GM21717 (cell line): ENCODE data around the gene PAPPA2.
"Not testable (repeated sequence)": the region's sequence is repeated elsewhere in the genome, so short reads cannot be mapped to it uniquely, and the experiment has no call there.

ENCODE experiments used
- ATAC-seq: cut with Tn5 transposase; IDR thresholded peaks from one replicate; pipeline ENCODE4 v1.9.1; 2021; ENCODE audit warnings: mild to moderate bottlenecking, moderate library complexity; ENCODE audit not compliant: unreplicated experiment

Gene PAPPA2

GRCh38 chr1:176595217-176595616 is 132.2 kb downstream of the PAPPA2 start:
- no peak for ATAC-seq

DNA sequence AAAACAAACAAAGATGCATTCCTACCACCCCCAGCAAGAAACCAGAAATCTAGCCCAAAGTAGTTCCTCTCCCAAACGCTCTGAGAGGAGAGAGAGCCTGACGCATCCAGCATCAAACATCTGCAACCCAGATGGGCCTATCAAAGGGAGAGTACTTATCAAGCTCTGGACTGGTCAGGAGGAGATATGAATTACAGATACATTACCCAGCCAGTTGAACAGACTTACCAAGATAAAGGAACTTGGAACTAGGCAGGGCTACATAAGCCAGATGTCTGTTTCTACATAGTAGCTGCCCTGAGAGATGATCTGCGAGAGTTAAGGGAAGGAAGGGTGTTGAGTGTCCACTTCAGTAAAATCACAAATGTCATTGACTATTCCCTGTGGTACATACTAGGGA is 138.4 kb downstream of the PAPPA2 start:
- ATAC-seq: no peak

DNA sequence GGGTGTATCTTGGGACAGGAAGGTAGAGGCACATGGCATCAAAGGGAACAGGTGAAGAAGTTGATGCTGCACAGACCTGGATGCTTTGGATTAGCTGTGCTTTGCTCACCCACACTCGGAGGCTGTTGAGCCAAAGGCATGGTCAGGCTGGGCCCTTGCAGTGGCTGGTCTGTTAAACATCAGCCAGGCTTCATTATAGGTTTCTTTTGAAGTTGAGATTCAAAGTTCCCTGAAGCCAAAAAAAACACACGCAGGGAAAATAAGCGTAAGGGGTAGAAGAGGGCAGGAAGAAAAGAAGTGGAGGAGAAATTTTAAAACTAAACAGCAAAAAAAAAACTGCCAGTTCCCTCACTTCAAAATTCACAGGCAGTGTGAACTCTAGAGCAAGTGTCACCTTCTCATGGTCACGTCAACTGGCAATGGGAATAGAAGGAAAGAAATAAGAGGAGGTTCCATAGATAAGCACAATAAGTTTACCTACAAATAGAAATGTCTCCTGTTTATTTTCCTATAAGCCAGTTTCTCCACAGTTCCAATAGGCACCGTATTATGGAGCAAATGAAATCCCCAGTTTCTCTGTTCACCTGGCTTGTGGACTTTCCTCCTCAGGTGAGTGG is 139.5 kb downstream of the PAPPA2 start:
- no peak for ATAC-seq

GRCh38 chr1:176603696-176604095 is 140.7 kb downstream of the PAPPA2 start:
- no peak for ATAC-seq

DNA sequence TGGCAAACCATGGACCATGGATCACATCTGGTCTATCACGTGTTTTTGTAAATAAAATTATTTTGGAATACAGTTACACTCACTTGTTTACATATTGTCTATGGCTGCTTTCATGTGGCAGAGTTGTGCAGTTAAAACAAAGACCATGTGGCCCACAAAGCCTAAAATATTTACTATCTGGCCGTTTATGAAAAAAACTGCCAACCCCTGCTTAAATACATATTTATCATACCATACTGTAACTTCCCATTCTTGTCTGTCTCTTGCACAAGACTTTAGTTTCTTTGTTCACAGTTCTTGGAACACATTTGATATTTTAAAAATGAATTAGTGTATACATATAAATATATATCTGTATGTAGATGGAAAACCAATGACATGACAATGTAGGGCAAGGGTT is 141.5 kb downstream of the PAPPA2 start:
- no peak for ATAC-seq

DNA sequence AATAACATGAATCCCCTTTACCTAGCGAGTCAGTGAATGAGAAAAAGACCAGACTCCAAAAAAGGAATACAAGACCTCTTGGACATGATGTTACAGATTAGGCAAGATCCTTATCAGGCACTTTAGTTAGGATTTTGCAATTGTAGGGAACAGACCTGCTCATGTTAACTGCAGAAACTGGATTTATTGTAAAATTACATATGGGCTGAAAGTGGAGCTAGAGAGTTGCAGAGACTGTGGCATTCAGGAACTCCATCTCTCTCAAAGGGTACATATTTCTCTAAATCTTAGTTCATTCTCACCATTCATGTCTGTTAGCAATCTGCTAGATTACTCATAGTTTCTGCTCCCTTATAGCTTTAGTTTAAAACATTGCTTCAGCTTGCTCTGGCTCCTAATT is 142.2 kb downstream of the PAPPA2 start:
- ATAC-seq: no peak

GRCh38 chr1:176609556-176610408 is 146.8 kb downstream of the PAPPA2 start:
- ATAC-seq: no peak

- ATAC-seq: no peak
Measured at GRCh38 chr1:176612791-176613190, 149.8 kb downstream of the PAPPA2 start.

GRCh38 chr1:176617881-176618280 is 154.9 kb downstream of the PAPPA2 start:
- ATAC-seq: no peak

DNA sequence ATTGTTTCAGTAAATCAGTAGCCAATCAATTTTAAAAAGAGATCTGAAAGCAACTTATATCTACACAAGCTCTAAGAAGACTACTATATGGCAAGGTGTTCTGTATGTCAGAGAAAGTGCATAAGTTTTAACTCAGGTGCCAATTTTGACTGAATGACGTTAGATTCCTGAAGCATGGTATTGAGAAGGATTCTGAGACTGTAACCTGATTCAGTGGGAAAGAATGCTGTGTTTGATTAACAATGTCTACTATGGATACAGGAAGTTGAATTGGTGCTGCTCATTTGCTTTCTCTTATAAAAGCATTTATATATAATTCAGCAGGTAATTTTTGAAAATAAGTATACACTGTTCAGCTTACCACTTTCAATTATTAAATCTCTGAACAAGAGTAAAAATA is 156.3 kb downstream of the PAPPA2 start:
- no peak for ATAC-seq

DNA sequence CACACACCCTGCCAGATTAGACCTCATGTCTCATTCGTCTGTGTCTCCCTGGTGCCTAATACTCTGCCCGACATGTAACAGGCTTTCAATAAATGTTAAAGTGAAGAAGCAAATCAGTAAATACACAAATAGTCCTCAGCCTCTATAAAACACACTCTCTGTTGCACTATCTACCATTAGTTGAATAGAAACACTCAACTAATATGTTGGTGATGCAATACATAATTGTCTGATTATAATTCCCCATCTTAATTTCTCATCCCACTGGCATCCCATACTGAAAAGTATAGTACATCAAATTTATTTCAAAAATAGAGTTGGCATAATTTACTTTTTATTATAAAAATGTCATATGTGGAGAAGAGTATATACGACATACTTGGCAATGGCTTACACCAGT is 162.4 kb downstream of the PAPPA2 start:
- no peak for ATAC-seq

DNA sequence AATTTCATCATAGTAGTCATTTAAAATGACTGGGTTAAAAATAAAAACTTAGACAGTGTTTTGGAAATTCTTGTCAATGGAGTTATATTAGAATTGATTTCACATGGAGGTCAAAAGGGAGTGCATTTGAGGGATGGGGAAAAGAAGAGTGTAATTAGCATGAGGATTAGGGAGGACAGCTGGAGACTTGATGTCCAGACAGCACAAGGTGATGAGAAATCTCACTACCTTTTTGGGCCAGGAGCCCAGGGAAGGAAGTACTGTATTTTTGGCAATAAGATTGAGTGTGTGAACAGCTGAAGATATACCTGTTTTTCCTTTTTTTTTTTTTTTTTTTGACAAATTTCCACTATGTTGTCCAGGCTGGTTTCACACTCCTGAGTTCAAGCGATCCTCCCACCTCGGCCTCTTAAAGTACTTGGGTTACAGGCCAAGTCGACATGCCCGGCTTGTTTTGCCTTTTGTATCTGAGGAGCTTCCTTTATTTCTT is 163.6 kb downstream of the PAPPA2 start:
- no peak for ATAC-seq

- no peak for ATAC-seq
Measured at GRCh38 chr1:176628775-176629174, 165.8 kb downstream of the PAPPA2 start.

- ATAC-seq: not testable (repeated sequence)
Measured at GRCh38 chr1:176634733-176635132, 171.8 kb downstream of the PAPPA2 start.

DNA sequence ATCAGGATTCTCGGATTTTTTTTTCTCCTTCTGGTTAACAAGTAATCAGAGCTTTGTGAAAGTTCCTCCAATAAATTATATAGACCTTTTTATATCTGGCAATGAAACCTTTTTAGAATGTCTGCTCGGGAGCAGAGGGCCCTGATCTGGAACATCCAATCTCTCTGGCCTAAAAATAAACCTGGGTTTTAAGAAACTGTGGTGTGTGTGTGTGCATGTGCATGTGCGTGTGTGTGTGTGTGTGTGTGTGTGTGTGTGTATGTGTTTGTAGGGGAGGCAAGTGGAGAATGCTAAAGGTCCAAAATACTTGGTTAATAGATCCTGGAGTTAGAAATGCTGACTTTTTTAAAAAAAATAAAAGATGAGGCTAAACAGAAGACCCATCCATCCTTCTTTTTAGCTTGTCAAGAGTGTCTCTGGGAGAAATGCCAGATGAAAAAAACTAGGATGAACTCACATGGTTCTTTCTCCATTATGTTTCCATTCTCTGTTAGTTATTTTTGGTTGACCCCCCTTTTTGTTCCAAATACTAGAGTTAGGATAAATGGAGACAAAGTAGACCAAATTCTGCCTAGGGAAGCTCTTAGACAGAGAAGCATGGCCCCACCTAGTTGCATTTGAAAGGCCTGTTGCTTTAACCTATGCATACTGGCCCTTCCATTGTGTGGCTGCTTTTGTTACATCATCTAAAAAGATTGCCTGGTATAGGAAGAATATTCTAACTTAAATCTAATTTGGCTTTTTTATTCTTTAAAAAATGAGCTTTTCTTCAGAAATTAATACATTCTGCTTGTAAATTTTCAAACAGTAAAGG is 175.9 kb downstream of the PAPPA2 start:
- ATAC-seq: no peak

GRCh38 chr1:176643536-176643935 is 180.6 kb downstream of the PAPPA2 start:
- ATAC-seq: no peak

DNA sequence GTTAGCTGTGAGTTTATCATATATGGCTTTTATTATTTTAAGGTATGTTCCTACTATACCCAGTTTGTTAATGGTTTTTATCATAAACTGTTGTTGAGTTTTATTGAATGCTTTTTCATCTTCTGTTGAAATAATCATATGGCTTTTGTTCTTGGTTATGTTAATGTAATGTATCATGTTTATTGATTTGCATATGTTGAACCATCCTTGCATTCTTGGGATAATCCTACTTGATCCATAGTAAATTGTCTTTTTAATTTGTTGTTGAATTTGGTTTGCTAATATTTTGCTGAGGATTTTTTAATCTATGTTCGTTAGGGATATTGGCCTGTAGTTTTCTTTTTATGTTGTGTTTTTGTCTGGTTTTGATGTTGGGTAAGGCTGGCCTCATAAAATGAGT is 185.6 kb downstream of the PAPPA2 start:
- ATAC-seq: no peak

DNA sequence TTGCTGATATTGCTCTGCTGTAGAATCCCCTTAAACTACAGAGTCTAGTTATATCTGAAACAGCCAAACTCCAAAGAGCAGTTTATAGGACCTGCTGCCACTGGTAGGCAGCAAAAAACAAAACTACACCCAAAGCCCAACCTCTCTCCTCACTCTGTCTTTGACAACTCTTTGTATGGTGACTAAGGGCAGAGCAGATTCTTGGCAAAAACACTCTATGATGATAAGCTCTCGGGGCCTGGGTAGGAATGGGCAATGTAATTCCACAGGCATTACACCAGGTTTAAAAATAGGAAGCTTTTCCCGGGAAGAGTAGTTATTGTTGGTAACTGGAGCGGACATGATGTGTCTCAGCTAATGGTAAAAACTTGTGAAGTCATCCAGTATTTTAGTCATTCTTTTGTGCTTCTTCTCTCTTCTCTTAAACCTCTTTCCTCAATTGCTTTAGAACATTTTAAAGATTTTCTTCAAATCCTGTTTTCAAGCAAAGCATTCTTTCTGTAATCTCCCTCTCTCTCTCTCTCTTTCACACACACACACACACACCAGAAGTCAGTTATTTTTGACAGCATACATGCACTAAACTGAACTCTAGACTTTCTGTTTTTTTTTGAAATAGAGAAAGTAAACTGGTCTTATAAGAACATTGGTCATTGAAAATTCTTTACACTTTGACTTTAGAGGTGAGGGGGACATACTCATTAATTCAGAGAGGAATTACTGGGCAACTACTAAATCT is 193.5 kb downstream of the PAPPA2 start:
- no peak for ATAC-seq

GRCh38 chr1:176669782-176670181 is 206.8 kb downstream of the PAPPA2 start:
- ATAC-seq: no peak

DNA sequence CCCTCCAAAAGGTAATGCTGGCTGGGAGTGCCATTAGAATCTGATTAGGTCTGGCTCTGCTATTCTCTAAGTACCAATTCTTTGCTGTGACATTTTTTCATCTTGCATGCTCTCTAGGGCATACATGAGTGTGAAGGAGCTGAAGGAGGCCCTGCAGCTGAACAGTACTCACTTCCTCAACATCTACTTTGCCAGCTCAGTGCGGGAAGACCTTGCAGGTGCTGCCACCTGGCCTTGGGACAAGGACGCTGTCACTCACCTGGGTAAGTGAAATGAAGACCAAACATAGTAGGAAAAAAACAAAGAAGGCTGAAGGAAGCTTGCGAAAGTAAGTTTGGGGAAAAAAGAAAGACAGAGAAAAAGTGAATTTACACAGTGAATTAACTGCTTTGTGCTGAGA is 207.9 kb downstream of the PAPPA2 start:
- no peak for ATAC-seq
